ENCODE data around the gene ZBTB7A.

The ZBTB7A gene

GRCh38 chr19:4066682-4067395 lies at the start of gene ZBTB7A:
ZBTB7A (minus strand) TSS chr19:4066899; CDS start chr19:4055232, 11,667 bp downstream.
- Mint-ChIP-seq H3K27ac (peak within 1 kb of the TSS; percentile 80), H3K36me3 (ENCODE audit: low read depth) (peaks cover 3% of the 10 kb centered on the region), H3K9me3 (no peaks in the 10 kb centered on the region), H3K4me3 (peak within 1 kb of the TSS; percentile 84), H3K4me1 (ENCODE audit: low read depth) (peaks cover 19% of the 10 kb centered on the region), H3K27me3 (ENCODE audit: low read depth) (no peaks in the 10 kb centered on the region)

- peaks cover 21% of the 10 kb centered on the region for H3K4me1 Mint-ChIP-seq (ENCODE audit: low read depth)
- no peak overlapping the region for H3K4me3 Mint-ChIP-seq
- peaks cover 28% of the 10 kb centered on the region for H3K36me3 Mint-ChIP-seq (ENCODE audit: low read depth)
- H3K9me3 Mint-ChIP-seq, result no peaks in the 10 kb centered on the region
- no peaks in the 10 kb centered on the region for H3K27me3 Mint-ChIP-seq (ENCODE audit: low read depth)
- no peak overlapping the region for H3K27ac Mint-ChIP-seq
Observed at GRCh38 chr19:4115818-4116385, 49.2 kb upstream of the ZBTB7A start.

DNA sequence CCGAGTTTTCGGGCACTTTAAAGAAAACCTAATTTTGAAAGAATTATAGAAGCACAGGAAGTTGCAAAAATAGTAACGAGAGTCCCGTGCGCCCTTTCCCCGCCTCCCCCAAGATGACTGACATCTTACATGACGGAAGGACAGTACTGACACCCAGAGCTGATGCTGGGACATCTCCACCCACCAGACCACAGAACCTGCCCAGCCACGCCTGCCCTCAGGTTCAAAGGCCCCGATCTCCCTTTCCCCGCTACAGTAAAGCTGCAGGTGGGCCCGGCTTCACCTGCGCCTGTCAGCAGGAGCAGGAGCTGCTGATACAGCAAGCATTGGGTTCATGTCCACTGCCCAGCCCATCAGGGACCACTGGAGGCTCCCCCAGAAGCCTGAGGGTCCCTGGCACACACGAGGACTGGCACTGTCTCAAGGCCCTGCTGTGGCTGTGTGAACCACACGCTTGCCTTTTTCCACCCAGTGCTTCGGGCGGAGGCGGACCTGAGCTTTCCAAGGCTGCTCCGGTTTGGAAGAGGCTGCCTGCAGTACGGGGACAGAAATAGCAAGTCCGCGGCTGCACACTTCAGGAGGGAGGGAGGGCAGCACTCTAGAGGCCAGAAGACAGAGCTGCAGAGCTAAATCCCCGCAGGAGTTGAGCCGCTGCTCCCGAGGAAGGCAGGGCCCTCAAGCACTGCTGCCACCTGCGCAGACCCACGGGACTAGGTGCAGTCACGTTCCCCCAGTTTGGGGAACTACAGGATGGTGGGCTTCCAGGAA lies 48.5 kb upstream of the ZBTB7A start:
- H3K27ac Mint-ChIP-seq, result peak overlapping the region; percentile 70
- H3K9me3 Mint-ChIP-seq, result no peaks in the 10 kb centered on the region
- H3K4me3 Mint-ChIP-seq, result peak overlapping the region; percentile 50
- peaks cover 21% of the 10 kb centered on the region for H3K4me1 Mint-ChIP-seq (ENCODE audit: low read depth)
- peaks cover 34% of the 10 kb centered on the region for H3K36me3 Mint-ChIP-seq (ENCODE audit: low read depth)
- no peaks in the 10 kb centered on the region for H3K27me3 Mint-ChIP-seq (ENCODE audit: low read depth)

GRCh38 chr19:4114181-4114580 lies 47.5 kb upstream of the ZBTB7A start:
- peaks cover 39% of the 10 kb centered on the region for H3K36me3 Mint-ChIP-seq (ENCODE audit: low read depth)
- no peak overlapping the region for H3K4me3 Mint-ChIP-seq

DNA sequence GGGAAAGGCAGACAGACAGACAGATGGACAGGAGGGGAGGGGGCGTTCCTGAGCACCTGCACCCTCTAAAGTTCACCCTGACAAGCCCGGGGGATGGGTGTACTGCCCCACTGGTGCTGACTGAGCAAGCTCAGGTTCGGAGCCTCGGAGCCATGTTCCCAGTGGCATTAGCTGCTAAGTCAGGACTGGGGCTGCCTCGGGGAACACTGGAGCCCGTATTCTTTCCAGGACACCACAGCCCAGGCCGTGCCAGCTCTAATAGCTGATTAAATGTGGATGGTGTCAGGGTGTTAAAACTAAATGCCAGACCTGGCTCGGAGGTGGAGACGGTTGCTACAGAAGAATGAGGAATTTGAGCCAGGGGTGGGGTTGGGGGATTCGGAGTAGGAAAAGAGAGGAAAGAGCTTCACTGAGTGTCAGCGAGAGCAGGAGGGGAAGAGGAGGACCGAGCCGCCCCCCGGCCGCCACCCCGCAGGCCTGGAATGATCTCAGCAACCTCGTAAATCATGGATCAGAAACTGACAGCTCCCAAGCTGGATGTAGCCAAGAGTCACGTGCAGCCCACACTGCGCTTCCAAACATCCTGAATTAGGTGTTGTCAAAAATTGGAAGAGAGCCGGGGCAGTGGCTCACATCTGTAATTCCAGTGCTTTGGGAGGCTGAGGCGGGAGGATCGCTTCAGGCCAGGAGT lies 46.8 kb upstream of the ZBTB7A start:
- Mint-ChIP-seq H3K4me1 (ENCODE audit: low read depth) (peaks cover 32% of the 10 kb centered on the region), H3K27ac (peak overlapping the region; percentile 6), H3K9me3 (no peaks in the 10 kb centered on the region), H3K27me3 (ENCODE audit: low read depth) (no peaks in the 10 kb centered on the region), H3K36me3 (ENCODE audit: low read depth) (peaks cover 43% of the 10 kb centered on the region), H3K4me3 (no peak overlapping the region)

More at GRCh38 chr19:4114181-4114580, 47.5 kb upstream of the ZBTB7A start:
- Mint-ChIP-seq H3K9me3 (no peaks in the 10 kb centered on the region), H3K4me1 (ENCODE audit: low read depth) (peaks cover 25% of the 10 kb centered on the region), H3K27ac (no peak overlapping the region), H3K27me3 (ENCODE audit: low read depth) (no peaks in the 10 kb centered on the region)

- H3K4me1 Mint-ChIP-seq (ENCODE audit: low read depth), result peaks cover 31% of the 10 kb centered on the region
- H3K4me3 Mint-ChIP-seq, result no peak overlapping the region
- H3K36me3 Mint-ChIP-seq (ENCODE audit: low read depth), result peaks cover 44% of the 10 kb centered on the region
- H3K27me3 Mint-ChIP-seq (ENCODE audit: low read depth), result no peaks in the 10 kb centered on the region
- no peaks in the 10 kb centered on the region for H3K9me3 Mint-ChIP-seq
- no peak overlapping the region for H3K27ac Mint-ChIP-seq
Observed at GRCh38 chr19:4112367-4112766, 45.7 kb upstream of the ZBTB7A start.

DNA sequence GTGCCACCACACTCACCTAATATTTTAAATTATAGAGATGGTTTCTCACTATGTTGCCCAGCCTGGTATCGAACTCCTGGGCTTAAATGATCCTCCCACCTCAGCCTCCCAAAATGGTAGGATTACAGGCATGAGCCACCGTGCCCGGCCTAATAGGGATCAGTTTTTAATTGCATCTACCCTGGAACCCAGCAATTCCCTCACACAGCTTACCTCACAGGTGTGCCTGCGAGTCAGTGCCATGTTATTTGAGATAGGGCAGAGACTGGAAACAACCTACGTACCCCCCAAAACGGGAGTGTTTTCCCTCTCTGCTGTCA lies 42.9 kb upstream of the ZBTB7A start:
- Mint-ChIP-seq H3K4me3 (no peak overlapping the region), H3K27ac (peak overlapping the region; percentile 59), H3K27me3 (ENCODE audit: low read depth) (no peaks in the 10 kb centered on the region), H3K4me1 (ENCODE audit: low read depth) (peaks cover 31% of the 10 kb centered on the region), H3K36me3 (ENCODE audit: low read depth) (peaks cover 55% of the 10 kb centered on the region), H3K9me3 (no peaks in the 10 kb centered on the region)

DNA sequence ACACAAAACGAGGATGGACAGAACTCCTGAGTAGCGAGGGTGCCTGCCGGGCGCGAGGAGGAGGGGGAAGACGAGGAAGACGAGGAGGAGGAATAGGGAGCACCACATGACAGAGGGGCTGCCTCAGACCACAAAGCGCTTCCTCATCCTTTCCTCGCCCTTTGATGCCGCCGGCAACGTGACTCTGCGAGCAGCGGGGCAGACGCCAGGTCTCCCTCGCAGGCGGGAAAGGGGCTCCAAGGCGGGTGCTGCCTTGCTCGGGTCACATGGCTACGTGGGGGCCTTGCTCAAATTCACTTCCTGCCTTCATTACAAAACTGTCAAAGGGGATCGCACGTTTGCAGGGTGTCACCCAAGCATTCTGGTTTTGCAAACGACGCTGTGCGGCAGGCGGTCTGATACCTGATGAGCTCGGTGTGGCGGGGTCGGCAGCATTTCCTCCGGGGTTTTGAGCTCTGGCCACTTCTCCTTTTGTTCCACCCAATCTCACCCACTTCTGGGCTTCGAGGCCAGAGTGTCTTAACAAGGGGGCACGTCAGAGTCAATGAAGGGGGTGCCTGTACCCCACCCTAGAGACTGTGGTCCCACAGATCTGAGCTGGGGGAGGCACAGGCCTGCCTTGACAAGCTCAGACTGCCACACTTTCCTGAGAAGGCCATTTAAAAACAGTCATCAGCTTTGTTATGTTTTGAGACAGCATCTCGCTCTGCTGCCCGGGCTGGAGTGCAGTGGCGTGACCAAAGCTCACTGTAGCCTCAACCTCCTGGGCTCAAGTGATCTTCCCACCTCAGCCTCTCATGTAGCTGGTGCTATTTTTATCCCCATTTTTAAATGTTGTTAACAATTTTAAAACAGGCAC lies 42.3 kb upstream of the ZBTB7A start:
- H3K9me3 Mint-ChIP-seq, result no peaks in the 10 kb centered on the region
- H3K4me1 Mint-ChIP-seq (ENCODE audit: low read depth), result peaks cover 33% of the 10 kb centered on the region
- no peaks in the 10 kb centered on the region for H3K27me3 Mint-ChIP-seq (ENCODE audit: low read depth)
- peak overlapping the region; percentile 31 for H3K4me3 Mint-ChIP-seq
- peaks cover 55% of the 10 kb centered on the region for H3K36me3 Mint-ChIP-seq (ENCODE audit: low read depth)
- H3K27ac Mint-ChIP-seq, result peak overlapping the region; percentile 80

DNA sequence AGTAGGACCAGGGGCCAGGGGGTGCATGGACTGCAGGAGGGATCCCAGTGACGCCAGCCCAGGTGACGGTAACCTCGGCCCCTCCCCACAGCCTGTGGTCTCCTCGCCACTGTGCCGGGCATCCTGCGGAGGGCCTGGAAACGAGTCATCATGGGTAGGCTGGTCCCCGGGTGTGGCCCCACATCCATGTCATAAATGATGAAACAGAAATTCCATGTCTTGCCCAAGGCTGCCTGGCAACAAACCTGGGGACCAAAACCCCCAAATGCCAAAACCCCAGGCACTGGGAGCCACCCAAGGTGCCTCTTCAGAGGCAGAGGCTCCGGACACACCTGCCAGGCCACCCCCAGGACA lies 36.4 kb upstream of the ZBTB7A start:
- Mint-ChIP-seq H3K9me3 (no peaks in the 10 kb centered on the region), H3K27ac (no peak overlapping the region), H3K4me3 (no peak overlapping the region), H3K36me3 (ENCODE audit: low read depth) (peaks cover 30% of the 10 kb centered on the region), H3K4me1 (ENCODE audit: low read depth) (peaks cover 16% of the 10 kb centered on the region), H3K27me3 (ENCODE audit: low read depth) (no peaks in the 10 kb centered on the region)

- Mint-ChIP-seq H3K27ac (no peak overlapping the region), H3K4me1 (ENCODE audit: low read depth) (peaks cover 16% of the 10 kb centered on the region), H3K27me3 (ENCODE audit: low read depth) (no peaks in the 10 kb centered on the region), H3K36me3 (ENCODE audit: low read depth) (peaks cover 28% of the 10 kb centered on the region), H3K9me3 (no peaks in the 10 kb centered on the region), H3K4me3 (no peak overlapping the region)
Observed at GRCh38 chr19:4102339-4103079, 35.8 kb upstream of the ZBTB7A start.

GRCh38 chr19:4101496-4101770 lies 34.7 kb upstream of the ZBTB7A start:
- Mint-ChIP-seq H3K9me3 (no peaks in the 10 kb centered on the region), H3K4me3 (no peak overlapping the region), H3K4me1 (ENCODE audit: low read depth) (peaks cover 12% of the 10 kb centered on the region), H3K27ac (no peak overlapping the region), H3K36me3 (ENCODE audit: low read depth) (peaks cover 24% of the 10 kb centered on the region), H3K27me3 (ENCODE audit: low read depth) (no peaks in the 10 kb centered on the region)

DNA sequence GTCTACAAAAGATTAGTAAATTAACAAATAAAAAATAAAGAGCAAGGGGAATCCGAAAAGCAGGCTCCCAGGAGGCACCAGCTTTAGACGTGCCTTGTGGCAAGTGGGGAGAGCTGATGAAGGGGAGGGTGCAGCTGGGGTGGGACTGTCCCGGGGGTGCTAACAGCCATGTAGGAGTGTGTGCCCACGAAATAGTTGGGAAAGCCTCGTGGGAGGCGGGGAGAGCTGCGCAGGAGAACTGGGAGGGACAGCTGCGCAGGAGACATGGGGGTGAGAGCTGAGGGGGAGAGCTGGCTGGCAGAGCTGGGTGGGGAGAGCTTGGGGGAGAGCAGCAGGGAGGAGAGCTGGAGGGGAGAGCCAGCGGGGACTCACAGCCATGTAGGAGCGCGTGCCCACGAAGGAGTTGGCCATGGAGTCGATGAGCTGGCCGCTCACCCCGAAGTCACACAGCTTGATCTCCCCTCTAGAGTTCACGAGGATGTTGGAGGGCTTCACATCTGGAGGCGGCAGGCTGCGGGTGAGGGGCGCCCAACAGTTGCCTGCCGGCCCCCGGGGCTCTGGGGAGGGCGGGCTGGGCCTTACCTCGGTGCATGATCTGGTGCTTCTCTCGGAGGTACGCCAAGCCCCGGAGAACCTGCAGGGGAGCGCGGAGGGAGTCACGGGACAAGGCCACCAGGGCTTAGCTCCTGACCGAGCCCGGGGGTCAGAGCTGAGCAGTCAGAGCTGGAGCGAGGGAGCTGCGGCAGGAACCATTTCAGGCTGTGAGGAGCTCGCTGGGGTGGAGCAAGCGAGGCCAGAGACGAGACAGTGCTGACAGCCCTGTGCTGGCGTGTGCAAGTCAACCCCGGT lies 34.2 kb upstream of the ZBTB7A start:
- Mint-ChIP-seq H3K27me3 (ENCODE audit: low read depth) (no peaks in the 10 kb centered on the region), H3K9me3 (no peaks in the 10 kb centered on the region), H3K27ac (peak overlapping the region; percentile 59), H3K4me3 (no peak overlapping the region), H3K4me1 (ENCODE audit: low read depth) (peaks cover 12% of the 10 kb centered on the region), H3K36me3 (ENCODE audit: low read depth) (peaks cover 25% of the 10 kb centered on the region)
